OCI-LY1 (cell line): ENCODE measurements around the gene DHRS11.

Experiments used
- EZH2 ChIP-seq: fragments of 200-600 bp; sonication (generic), shearing (Covaris generic); IDR thresholded peaks from 2 replicates; pipeline ENCODE4 v1.8.0; 2017; ENCODE audit warnings: borderline replicate concordance, mixed run types, mild to moderate bottlenecking, antibody characterized with exemption, low read length, moderate library complexity, mixed read lengths
- TF ChIP-seq, protein P1 (sequence below): fragments of 200-600 bp; sonication (generic), shearing (Covaris generic); IDR thresholded peaks from 2 replicates; pipeline ENCODE4 v1.5.1; 2017; ENCODE audit warnings: mild to moderate bottlenecking, antibody characterized with exemption, low read length, moderate library complexity, mixed read lengths

DNA sequence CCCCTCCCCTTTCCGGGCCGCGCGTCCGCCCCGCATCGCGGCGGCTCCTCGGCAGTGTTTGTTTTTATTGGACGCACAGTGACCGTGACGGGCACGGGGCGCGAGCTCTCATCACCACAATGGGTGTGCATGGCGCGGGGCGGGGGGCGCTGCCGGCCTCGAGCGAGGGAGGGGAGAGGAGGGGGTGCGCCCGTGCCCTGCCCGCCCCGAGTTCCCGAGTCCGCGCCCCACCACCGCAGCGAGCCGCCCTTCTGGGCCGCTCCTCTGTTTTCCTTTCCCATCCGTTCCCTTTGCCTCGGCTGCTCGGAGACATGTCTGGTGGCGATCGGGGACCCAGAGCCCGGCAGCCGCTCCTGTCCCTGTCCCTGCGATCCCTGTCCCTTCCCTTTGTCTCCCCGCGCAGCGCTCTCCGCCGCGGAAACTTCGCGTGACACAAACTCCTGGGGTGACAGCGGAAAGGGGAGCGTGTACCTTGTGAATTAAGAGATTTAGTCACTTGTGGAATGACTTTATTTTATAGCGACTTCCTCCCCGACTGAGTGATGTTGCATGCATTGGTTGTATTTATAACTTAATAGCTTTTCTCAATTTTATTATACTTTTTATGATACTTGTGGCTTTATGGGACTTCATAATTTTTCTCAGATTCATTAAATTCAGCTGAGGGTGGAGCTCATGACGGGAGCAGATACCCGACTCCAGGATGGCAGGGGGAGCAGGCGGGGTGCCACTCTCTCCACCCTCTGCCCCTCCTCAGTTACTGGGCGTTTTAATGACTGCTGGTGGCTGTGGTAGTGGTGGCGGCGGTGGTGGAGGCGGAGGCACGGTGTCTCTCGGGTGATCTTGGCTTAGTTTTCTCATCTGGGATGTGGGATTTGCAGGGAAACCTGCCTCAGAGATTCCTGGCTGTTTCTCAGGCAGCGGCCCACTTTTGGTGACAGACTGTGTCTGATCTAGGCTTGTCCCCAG is 50.5 kb downstream of the DHRS11 start:
- TF ChIP-seq, protein P1, sequence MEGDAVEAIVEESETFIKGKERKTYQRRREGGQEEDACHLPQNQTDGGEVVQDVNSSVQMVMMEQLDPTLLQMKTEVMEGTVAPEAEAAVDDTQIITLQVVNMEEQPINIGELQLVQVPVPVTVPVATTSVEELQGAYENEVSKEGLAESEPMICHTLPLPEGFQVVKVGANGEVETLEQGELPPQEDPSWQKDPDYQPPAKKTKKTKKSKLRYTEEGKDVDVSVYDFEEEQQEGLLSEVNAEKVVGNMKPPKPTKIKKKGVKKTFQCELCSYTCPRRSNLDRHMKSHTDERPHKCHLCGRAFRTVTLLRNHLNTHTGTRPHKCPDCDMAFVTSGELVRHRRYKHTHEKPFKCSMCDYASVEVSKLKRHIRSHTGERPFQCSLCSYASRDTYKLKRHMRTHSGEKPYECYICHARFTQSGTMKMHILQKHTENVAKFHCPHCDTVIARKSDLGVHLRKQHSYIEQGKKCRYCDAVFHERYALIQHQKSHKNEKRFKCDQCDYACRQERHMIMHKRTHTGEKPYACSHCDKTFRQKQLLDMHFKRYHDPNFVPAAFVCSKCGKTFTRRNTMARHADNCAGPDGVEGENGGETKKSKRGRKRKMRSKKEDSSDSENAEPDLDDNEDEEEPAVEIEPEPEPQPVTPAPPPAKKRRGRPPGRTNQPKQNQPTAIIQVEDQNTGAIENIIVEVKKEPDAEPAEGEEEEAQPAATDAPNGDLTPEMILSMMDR, result no peak
- TF ChIP-seq EZH2, result no peak
